GM10248 (cell line): ENCODE results near the gene PHLDB3.
A peak's percentile ranks its signal among the peaks of the same experiment; 100 is the strongest.

Source experiments
- CTCF ChIA-PET: fragments of 300-600 bp; sonication (Branson Sonifier 250); formaldehyde crosslinking; extraction: SDS; loops from one replicate; lab custom pipeline; 2021; ENCODE audit warnings: antibody characterized with exemption; lab: Yijun Ruan, JAX
- POLR2A ChIA-PET: fragments of 350-650 bp; sonication (Branson Sonifier 250); formaldehyde crosslinking; extraction: SDS; loops from one replicate; lab custom pipeline; 2020; ENCODE audit warnings: antibody characterized with exemption; lab: Yijun Ruan, JAX
- DNase-seq: peaks from one replicate; pipeline ENCODE4 v3.0.0; 2012; ENCODE audit errors: extremely low spot score
- CTCF ChIP-seq: IDR thresholded peaks from 2 replicates; pipeline ENCODE4 v1.5.1; 2012; ENCODE audit warnings: mild to moderate bottlenecking, low read depth; ENCODE audit errors: extremely low read depth, missing control alignments, control extremely low read depth

Gene PHLDB3

GRCh38 chr19:43489310-43489709 lies 15.2 kb downstream of the PHLDB3 start:
- peak; percentile 68 for DNase-seq
- POLR2A ChIA-PET, result no interaction called here
- CTCF ChIA-PET, result interaction anchor here (1.4 to 3.2 kb wide), 4 partner anchors 13 to 55 kb away, joined by 3 to 14 read pairs (median 6); no protein-coding TSS in a partner anchor

GRCh38 chr19:43488179-43488578 lies 16.4 kb downstream of the PHLDB3 start:
- POLR2A ChIA-PET, result no interaction called here
- CTCF ChIA-PET, result interaction anchor here (0.7 to 3.2 kb wide), 4 partner anchors 12 to 53 kb away, joined by 3 to 14 read pairs (median 3); no protein-coding TSS in a partner anchor
- no peak for DNase-seq
- no peak for TF ChIP-seq CTCF

More at GRCh38 chr19:43489310-43489709, 15.2 kb downstream of the PHLDB3 start:
- no peak for TF ChIP-seq CTCF

- ChIA-PET POLR2A (no interaction called here), CTCF (interaction anchor here (3.2 kb wide), 1 partner anchor 39 kb away, joined by 14 read pairs; no protein-coding TSS in a partner anchor)
- DNase-seq, result no peak
- TF ChIP-seq CTCF, result no peak
Measured at GRCh38 chr19:43486412-43486811, 18.1 kb downstream of the PHLDB3 start.

DNA sequence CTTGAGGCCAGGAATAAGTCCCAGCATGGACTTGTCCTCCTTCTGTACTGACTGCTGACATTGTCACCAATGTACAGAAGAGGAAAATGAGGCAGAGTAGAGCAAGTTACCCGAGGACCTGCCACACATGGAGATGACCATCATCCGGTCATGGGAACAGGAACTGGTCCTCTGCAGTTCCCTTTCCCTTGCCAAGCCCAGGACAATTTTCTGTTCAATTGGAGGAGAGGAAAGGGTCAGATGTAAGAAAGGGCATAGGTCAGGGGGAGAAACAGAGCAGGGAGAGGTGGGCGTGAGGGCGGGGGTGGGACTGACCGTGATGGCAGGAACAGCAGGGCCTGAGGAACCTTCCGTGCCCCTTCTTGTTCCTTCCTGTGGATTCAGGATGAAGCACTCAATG lies 18.6 kb downstream of the PHLDB3 start:
- POLR2A ChIA-PET, result no interaction called here
- CTCF ChIA-PET, result interaction anchor here (3.2 kb wide), 1 partner anchor 39 kb away, joined by 14 read pairs; no protein-coding TSS in a partner anchor
- DNase-seq, result no peak
- TF ChIP-seq CTCF, result no peak

DNA sequence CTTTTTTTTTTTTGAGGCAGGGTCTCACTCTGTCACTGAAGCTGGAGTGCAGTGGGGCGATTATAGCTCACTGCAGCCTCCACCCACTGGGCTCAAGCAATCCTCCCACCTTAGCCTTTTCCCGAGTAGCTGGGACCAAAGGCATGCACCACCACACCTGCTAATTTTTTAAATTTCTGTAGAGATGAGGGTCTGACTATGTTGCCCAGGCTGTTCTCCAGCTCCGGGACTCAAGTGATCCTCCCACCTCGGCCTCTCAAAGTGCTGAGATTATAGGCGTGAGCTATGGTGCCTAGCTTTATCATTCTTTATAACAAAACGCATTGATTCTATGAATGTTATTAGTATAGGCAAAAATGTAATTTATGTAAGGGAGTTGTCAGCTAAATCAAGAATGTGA lies 21.3 kb downstream of the PHLDB3 start:
- no peak for DNase-seq
- POLR2A ChIA-PET, result interaction anchor here (0.6 kb wide), 1 partner anchor 15 kb away, joined by 4 read pairs; no protein-coding TSS in a partner anchor
- CTCF ChIA-PET, result interaction anchor here (1.3 to 2.5 kb wide), 5 partner anchors 10 to 36 kb away, joined by 3 to 7 read pairs (median 6); no protein-coding TSS in a partner anchor
- no peak for TF ChIP-seq CTCF

- ChIA-PET CTCF (interaction anchor here (1.3 to 2.5 kb wide), 3 partner anchors 13 to 37 kb away, joined by 3 to 7 read pairs (median 7); no protein-coding TSS in a partner anchor), POLR2A (interaction anchor here (0.7 kb wide), 1 partner anchor 19 kb away, joined by 5 read pairs; no protein-coding TSS in a partner anchor)
- TF ChIP-seq CTCF, result no peak
- DNase-seq, result no peak
Measured at GRCh38 chr19:43482193-43482592, 22.4 kb downstream of the PHLDB3 start.

DNA sequence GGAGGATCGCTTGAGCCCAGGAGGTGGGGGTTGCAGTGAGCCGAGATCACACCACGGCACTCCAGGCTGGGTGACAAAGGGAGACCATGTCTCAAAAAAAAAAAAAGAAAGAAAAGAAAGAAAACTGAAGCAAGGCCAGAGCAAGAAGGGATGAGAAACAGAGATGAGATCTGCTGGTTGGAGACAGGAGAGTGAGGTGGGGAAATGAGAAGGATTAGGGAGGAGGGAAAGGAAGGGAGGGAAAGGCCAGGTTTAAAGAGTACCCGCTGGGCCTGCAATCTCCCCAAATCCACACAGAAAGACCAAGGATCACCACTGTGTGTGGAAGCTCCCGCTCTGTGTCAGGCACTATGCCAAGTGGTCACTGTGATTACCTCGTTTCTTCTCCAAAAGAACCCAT lies 22.8 kb downstream of the PHLDB3 start:
- DNase-seq, result no peak
- TF ChIP-seq CTCF, result no peak
- ChIA-PET POLR2A (interaction anchor here (0.7 kb wide), 1 partner anchor 18 kb away, joined by 5 read pairs; no protein-coding TSS in a partner anchor), CTCF (no interaction called here)
